Retina (tissue), 1 donor: ENCODE results near the gene DPYSL5.

Experiments used
- DNase-seq: peaks from one replicate; pipeline ENCODE4 v3.0.0-alpha.2; 2016

Gene DPYSL5

GRCh38 chr2:26997394-26997793, 149.5 kb downstream of the DPYSL5 start:
- peak; percentile 32 for DNase-seq

- no peak for DNase-seq
Observed at GRCh38 chr2:26998323-26998722, 150.4 kb downstream of the DPYSL5 start.
